HepG2 (cell line): ENCODE measurements around the gene C1orf115. TPM values are rescaled to one million over a fixed set of nuclear protein-coding genes. Genes with fewer than 3 reads are reported as not detected.

Experiments
- GZF1 ChIP-seq: sonication (generic); formaldehyde crosslinking; IDR thresholded peaks from 2 replicates; pipeline ENCODE4 v1.5.1; 2020; ENCODE audit warnings: mild to moderate bottlenecking, missing genetic modification reagents
- HNRNPLL ChIP-seq: fragments of 200-400 bp; formaldehyde crosslinking; IDR thresholded peaks from 2 replicates; pipeline ENCODE4 v1.6.1; 2017; ENCODE audit warnings: mild to moderate bottlenecking, low read depth, low read length; ENCODE audit not compliant: poor library complexity, severe bottlenecking
- ISL2 ChIP-seq: sonication (generic); formaldehyde crosslinking; IDR thresholded peaks from 2 replicates; pipeline ENCODE4 v1.5.0; 2020; ENCODE audit warnings: missing genetic modification reagents
- POLR2AphosphoS5 ChIP-seq: IDR thresholded peaks from 2 replicates; pipeline ENCODE4 v1.6.1; 2012; ENCODE audit warnings: low read depth, low read length
- PRPF4 ChIP-seq: fragments of 200-400 bp; formaldehyde crosslinking; IDR thresholded peaks from 2 replicates; pipeline ENCODE4 v1.6.1; 2016; ENCODE audit warnings: low read length, low read depth; ENCODE audit not compliant: poor library complexity, severe bottlenecking
- PTBP1 ChIP-seq: fragments of 200-400 bp; formaldehyde crosslinking; IDR thresholded peaks from 2 replicates; pipeline ENCODE4 v1.6.1; 2018; ENCODE audit warnings: low read length, low read depth; ENCODE audit not compliant: poor library complexity, severe bottlenecking
- SP2 ChIP-seq: sonication (generic); formaldehyde crosslinking; IDR thresholded peaks from 2 replicates; pipeline ENCODE4 v1.5.1; 2020; ENCODE audit warnings: mild to moderate bottlenecking, missing genetic modification reagents
- ZNF562 ChIP-seq: sonication (generic); formaldehyde crosslinking; IDR thresholded peaks from 2 replicates; pipeline ENCODE4 v1.8.0; 2022; ENCODE audit warnings: missing genetic modification reagents, borderline replicate concordance
- ZNF737 ChIP-seq: sonication (generic); formaldehyde crosslinking; IDR thresholded peaks from 2 replicates; pipeline ENCODE4 v1.5.0; 2020; ENCODE audit warnings: missing genetic modification reagents, mild to moderate bottlenecking, borderline replicate concordance
- polyA plus RNA-seq, 8 experiments: library from polyadenylated mRNA; depleted of rRNA in 3 of 8; stranded (reverse) in 7 of 8; unstranded in 1 of 8; fragments of >200 nt; fragmentation: Illumina TruSeq in 4 of 8; extraction: Trizol in 4 of 8; gene quantifications; 2 replicates each; pipeline versions ENCODE4 v1.2.1 to v1.2.3, GENCODE V29; 2011 to 2016; ENCODE audit warnings: low read depth in 4 of 8, missing spikeins in 1 of 8, mixed read lengths in 1 of 8; ENCODE audit not compliant: insufficient read depth in 1 of 8
- total RNA-seq, 5 experiments: library from RNA; depleted of rRNA; stranded (reverse); fragments of >200 nt; fragmentation: Illumina TruSeq; extraction: Trizol; gene quantifications; 2 replicates each; pipeline ENCODE4 v1.2.3, GENCODE V29; 2016; ENCODE audit warnings: low read depth in 1 of 5
- TF ChIP-seq, protein P1 (sequence below): IDR thresholded peaks from 2 replicates; pipeline ENCODE4 v1.6.1; 2016; ENCODE audit warnings: missing compliant biosample characterization, missing genetic modification reagents, borderline replicate concordance
- TF ChIP-seq, protein P2 (sequence below): sonication (generic); formaldehyde crosslinking; IDR thresholded peaks from 2 replicates; pipeline ENCODE4 v1.4.0; 2020; ENCODE audit warnings: missing genetic modification reagents
- TF ChIP-seq, protein P3 (sequence below): sonication (generic); formaldehyde crosslinking; IDR thresholded peaks from 2 replicates; pipeline ENCODE4 v1.4.0; 2020; ENCODE audit warnings: missing genetic modification reagents
- TF ChIP-seq, protein P4 (sequence below): sonication (generic); formaldehyde crosslinking; IDR thresholded peaks from 2 replicates; pipeline ENCODE4 v1.4.0; 2020; ENCODE audit warnings: mild to moderate bottlenecking, low read depth, missing genetic modification reagents
- TF ChIP-seq, protein P5 (sequence below): sonication (generic); formaldehyde crosslinking; IDR thresholded peaks from 2 replicates; pipeline ENCODE4 v1.4.0; 2020; ENCODE audit warnings: missing genetic modification reagents

The C1orf115 gene
- total and polyA plus RNA-seq, 2 of the 13 experiments (the other 11 are each of a cell fraction or from before 2014, with no cell fraction given) = 25.2 to 85.9 TPM

DNA sequence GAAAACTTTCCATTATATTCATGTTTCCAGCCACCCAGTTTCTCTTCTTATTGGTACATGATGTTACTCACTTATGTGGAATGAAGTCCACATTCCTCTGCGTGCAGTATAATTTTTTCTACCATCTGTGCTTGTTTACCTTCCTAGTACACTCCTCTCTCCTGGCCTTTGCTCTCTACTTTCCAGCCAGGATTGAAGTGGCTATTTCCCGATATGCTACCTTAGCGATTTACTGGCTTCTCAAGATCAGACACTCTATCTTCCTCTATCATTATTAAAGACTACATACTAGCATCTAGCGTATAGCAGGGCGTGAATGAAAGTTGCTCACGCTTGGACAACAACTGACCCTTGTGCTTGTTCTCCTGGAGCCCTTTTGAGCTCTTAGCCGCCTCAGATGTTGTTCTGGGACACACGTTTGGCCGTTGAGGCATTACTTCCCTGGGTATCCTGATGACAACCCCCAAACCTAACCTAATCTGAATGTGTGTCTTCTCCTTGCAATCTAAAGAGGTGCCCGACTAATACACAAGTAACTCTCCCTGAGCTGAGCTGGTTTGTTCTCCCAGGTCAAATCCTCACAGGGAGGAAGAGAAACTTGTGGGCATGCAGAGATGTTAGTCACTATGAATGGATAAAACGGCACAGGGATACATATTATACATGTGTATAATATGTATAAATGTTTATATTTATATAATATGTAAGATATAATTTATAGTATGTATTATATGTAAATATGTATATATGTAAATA is 44.6 kb downstream of the C1orf115 start (continued):
- TF ChIP-seq, protein P1, sequence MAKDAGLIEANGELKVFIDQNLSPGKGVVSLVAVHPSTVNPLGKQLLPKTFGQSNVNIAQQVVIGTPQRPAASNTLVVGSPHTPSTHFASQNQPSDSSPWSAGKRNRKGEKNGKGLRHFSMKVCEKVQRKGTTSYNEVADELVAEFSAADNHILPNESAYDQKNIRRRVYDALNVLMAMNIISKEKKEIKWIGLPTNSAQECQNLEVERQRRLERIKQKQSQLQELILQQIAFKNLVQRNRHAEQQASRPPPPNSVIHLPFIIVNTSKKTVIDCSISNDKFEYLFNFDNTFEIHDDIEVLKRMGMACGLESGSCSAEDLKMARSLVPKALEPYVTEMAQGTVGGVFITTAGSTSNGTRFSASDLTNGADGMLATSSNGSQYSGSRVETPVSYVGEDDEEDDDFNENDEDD (CRISPR knock-in tag) = no peak
- TF ChIP-seq ZNF562 (no peak), PRPF4 (no peak), GZF1 (CRISPR knock-in tag) (no peak), ISL2 (no peak), ZNF737 (CRISPR knock-in tag) (no peak), POLR2AphosphoS5 (no peak), SP2 (CRISPR knock-in tag) (no peak), HNRNPLL (no peak), PTBP1 (no peak)
- TF ChIP-seq, protein P2, sequence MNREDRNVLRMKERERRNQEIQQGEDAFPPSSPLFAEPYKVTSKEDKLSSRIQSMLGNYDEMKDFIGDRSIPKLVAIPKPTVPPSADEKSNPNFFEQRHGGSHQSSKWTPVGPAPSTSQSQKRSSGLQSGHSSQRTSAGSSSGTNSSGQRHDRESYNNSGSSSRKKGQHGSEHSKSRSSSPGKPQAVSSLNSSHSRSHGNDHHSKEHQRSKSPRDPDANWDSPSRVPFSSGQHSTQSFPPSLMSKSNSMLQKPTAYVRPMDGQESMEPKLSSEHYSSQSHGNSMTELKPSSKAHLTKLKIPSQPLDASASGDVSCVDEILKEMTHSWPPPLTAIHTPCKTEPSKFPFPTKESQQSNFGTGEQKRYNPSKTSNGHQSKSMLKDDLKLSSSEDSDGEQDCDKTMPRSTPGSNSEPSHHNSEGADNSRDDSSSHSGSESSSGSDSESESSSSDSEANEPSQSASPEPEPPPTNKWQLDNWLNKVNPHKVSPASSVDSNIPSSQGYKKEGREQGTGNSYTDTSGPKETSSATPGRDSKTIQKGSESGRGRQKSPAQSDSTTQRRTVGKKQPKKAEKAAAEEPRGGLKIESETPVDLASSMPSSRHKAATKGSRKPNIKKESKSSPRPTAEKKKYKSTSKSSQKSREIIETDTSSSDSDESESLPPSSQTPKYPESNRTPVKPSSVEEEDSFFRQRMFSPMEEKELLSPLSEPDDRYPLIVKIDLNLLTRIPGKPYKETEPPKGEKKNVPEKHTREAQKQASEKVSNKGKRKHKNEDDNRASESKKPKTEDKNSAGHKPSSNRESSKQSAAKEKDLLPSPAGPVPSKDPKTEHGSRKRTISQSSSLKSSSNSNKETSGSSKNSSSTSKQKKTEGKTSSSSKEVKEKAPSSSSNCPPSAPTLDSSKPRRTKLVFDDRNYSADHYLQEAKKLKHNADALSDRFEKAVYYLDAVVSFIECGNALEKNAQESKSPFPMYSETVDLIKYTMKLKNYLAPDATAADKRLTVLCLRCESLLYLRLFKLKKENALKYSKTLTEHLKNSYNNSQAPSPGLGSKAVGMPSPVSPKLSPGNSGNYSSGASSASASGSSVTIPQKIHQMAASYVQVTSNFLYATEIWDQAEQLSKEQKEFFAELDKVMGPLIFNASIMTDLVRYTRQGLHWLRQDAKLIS = no peak
- TF ChIP-seq, protein P3, sequence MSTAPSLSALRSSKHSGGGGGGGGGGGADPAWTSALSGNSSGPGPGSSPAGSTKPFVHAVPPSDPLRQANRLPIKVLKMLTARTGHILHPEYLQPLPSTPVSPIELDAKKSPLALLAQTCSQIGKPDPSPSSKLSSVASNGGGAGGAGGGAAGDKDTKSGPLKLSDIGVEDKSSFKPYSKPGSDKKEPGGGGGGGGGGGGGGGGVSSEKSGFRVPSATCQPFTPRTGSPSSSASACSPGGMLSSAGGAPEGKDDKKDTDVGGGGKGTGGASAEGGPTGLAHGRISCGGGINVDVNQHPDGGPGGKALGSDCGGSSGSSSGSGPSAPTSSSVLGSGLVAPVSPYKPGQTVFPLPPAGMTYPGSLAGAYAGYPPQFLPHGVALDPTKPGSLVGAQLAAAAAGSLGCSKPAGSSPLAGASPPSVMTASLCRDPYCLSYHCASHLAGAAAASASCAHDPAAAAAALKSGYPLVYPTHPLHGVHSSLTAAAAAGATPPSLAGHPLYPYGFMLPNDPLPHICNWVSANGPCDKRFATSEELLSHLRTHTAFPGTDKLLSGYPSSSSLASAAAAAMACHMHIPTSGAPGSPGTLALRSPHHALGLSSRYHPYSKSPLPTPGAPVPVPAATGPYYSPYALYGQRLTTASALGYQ = no peak
- TF ChIP-seq, protein P4, sequence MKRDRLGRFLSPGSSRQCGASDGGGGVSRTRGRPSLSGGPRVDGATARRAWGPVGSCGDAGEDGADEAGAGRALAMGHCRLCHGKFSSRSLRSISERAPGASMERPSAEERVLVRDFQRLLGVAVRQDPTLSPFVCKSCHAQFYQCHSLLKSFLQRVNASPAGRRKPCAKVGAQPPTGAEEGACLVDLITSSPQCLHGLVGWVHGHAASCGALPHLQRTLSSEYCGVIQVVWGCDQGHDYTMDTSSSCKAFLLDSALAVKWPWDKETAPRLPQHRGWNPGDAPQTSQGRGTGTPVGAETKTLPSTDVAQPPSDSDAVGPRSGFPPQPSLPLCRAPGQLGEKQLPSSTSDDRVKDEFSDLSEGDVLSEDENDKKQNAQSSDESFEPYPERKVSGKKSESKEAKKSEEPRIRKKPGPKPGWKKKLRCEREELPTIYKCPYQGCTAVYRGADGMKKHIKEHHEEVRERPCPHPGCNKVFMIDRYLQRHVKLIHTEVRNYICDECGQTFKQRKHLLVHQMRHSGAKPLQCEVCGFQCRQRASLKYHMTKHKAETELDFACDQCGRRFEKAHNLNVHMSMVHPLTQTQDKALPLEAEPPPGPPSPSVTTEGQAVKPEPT (CRISPR knock-in tag) = no peak
- TF ChIP-seq, protein P5, sequence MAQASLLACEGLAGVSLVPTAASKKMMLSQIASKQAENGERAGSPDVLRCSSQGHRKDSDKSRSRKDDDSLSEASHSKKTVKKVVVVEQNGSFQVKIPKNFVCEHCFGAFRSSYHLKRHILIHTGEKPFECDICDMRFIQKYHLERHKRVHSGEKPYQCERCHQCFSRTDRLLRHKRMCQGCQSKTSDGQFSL (CRISPR knock-in tag) = no peak
